Mammary epithelial cell (primary cell): ENCODE data around the gene LRRC32.

Experiments used
- CTCF ChIP-seq, 2 donors: IDR thresholded peaks in 1 of 2; conservative IDR thresholded peaks in 1 of 2; 2 replicates each; pipeline ENCODE4 v1.5.1; 2011 to 2012; ENCODE audit warnings: inconsistent platforms in 2 of 2, low read length in 2 of 2, mild to moderate bottlenecking in 2 of 2, control low read depth in 1 of 2, low read depth in 1 of 2; ENCODE audit not compliant: insufficient read depth in 1 of 2; ENCODE audit errors: extremely low read depth in 1 of 2
- EZH2 ChIP-seq: IDR thresholded peaks from 2 replicates; pipeline ENCODE4 v1.6.1; 2012; ENCODE audit warnings: low read length, inconsistent platforms, borderline replicate concordance

- no peak for TF ChIP-seq CTCF (conservative IDR thresholded peaks at IDR 0.05 in 1 of 2, IDR thresholded peaks at IDR 0.05 in 1 of 2; ENCODE audit: extremely low read depth in 1 of 2, insufficient read depth in 1 of 2, low read depth in 1 of 2, low read length in 2 of 2)
- no peak for TF ChIP-seq EZH2
Observed at GRCh38 chr11:76626266-76626665, 44.3 kb downstream of the LRRC32 start.
